Fibroblast of skin of right quadriceps (primary cell): ENCODE measurements around the gene DHX35.

Experiments
- DNase-seq: peaks from one replicate; pipeline ENCODE4 v3.0.0-alpha.2; 2013

Gene DHX35

GRCh38 chr20:39032997-39033396 is 70.9 kb downstream of the DHX35 start:
- DNase-seq = no peak

GRCh38 chr20:39036011-39036410 is 73.9 kb downstream of the DHX35 start:
- peak; percentile 17 for DNase-seq

- no peak for DNase-seq
These were observed 74.7 kb downstream of the DHX35 start for GRCh38 chr20:39036851-39037250.

- no peak for DNase-seq
These were observed 75.9 kb downstream of the DHX35 start for GRCh38 chr20:39038047-39038446.

GRCh38 chr20:39038495-39038894 is 76.4 kb downstream of the DHX35 start:
- DNase-seq = no peak

GRCh38 chr20:39039261-39039660 is 77.1 kb downstream of the DHX35 start:
- DNase-seq = no peak

GRCh38 chr20:39040116-39040515 is 78.0 kb downstream of the DHX35 start:
- DNase-seq = no peak

- no peak for DNase-seq
These were observed 78.9 kb downstream of the DHX35 start for GRCh38 chr20:39041067-39041466.

GRCh38 chr20:39042279-39043150 is 80.4 kb downstream of the DHX35 start:
- peak; percentile 38 for DNase-seq

- DNase-seq = no peak
These were observed 82.4 kb downstream of the DHX35 start for GRCh38 chr20:39044501-39044900.

GRCh38 chr20:39045676-39046075 is 83.5 kb downstream of the DHX35 start:
- DNase-seq = no peak

GRCh38 chr20:39047417-39047985 is 85.4 kb downstream of the DHX35 start:
- DNase-seq = no peak

GRCh38 chr20:39048000-39048696 is 86.0 kb downstream of the DHX35 start:
- peak; percentile 67 for DNase-seq

- no peak for DNase-seq
These were observed 87.0 kb downstream of the DHX35 start for GRCh38 chr20:39049148-39049547.

- peak; percentile 70 for DNase-seq
These were observed 87.8 kb downstream of the DHX35 start for GRCh38 chr20:39049684-39050554.

GRCh38 chr20:39050555-39050902 is 88.4 kb downstream of the DHX35 start:
- no peak for DNase-seq

GRCh38 chr20:39052676-39053075 is 90.5 kb downstream of the DHX35 start:
- DNase-seq = no peak

GRCh38 chr20:39057143-39057542 is 95.0 kb downstream of the DHX35 start:
- DNase-seq = no peak

- DNase-seq = no peak
These were observed 95.8 kb downstream of the DHX35 start for GRCh38 chr20:39057911-39058310.

GRCh38 chr20:39059036-39059435 is 96.9 kb downstream of the DHX35 start:
- no peak for DNase-seq

GRCh38 chr20:39066471-39067242 is 104.5 kb downstream of the DHX35 start:
- no peak for DNase-seq

- DNase-seq = no peak
These were observed 105.5 kb downstream of the DHX35 start for GRCh38 chr20:39067526-39068216.
